Measurements from ENCODE around the gene RABGGTB. TPM values are rescaled to one million over a fixed set of nuclear protein-coding genes. Genes with fewer than 3 reads are reported as not detected.

RABGGTB gene
- total RNA-seq, 1 donor from 2014 or later, result 111 TPM

DNA sequence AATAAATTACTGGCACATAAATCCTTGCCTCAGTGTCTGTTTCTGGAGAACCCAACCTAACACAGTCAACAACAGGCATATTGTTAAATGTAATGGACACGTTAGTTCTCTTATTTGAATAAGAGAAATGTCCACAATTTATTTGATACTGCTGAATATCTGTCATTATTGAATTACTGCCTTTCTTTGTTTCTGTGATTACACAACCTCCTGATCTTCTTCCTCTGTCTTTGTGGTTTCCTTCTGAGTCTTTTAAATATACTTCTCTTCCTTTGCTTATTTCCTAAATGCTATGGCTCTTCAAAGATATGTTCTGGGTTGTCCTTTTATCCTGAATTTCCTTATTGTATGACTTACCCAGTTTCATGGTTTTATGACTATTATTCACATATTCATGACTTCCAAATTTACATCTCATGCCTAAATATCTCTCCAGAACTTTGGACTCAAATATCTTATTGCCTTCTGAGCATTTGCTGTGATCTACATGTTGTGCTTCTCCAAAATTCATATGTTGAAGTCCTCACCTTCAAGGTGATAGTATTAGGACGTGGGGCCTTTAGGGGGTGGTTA is 50.6 kb downstream of the RABGGTB start:
- no peak for DNase-seq (ENCODE audit: low read depth, low spot score)
- peaks cover 5% of the 10 kb centered on the region for H3K36me3 Mint-ChIP-seq (ENCODE audit: low read depth)
- peaks cover 11% of the 10 kb centered on the region for H3K9me3 Mint-ChIP-seq
- H3K27me3 Mint-ChIP-seq (ENCODE audit: low read depth), result no peaks in the 10 kb centered on the region
- H3K4me3 Mint-ChIP-seq, result no peak overlapping the region
- peaks cover 3% of the 10 kb centered on the region for H3K4me1 Mint-ChIP-seq
- no peak overlapping the region for H3K27ac Mint-ChIP-seq (ENCODE audit: unreplicated experiment)
- TF ChIP-seq, protein P1, sequence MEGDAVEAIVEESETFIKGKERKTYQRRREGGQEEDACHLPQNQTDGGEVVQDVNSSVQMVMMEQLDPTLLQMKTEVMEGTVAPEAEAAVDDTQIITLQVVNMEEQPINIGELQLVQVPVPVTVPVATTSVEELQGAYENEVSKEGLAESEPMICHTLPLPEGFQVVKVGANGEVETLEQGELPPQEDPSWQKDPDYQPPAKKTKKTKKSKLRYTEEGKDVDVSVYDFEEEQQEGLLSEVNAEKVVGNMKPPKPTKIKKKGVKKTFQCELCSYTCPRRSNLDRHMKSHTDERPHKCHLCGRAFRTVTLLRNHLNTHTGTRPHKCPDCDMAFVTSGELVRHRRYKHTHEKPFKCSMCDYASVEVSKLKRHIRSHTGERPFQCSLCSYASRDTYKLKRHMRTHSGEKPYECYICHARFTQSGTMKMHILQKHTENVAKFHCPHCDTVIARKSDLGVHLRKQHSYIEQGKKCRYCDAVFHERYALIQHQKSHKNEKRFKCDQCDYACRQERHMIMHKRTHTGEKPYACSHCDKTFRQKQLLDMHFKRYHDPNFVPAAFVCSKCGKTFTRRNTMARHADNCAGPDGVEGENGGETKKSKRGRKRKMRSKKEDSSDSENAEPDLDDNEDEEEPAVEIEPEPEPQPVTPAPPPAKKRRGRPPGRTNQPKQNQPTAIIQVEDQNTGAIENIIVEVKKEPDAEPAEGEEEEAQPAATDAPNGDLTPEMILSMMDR (conservative IDR thresholded peaks at IDR 0.05), result no peak

- H3K27me3 Mint-ChIP-seq (ENCODE audit: low read depth), result no peaks in the 10 kb centered on the region
- no peak overlapping the region for H3K27ac Mint-ChIP-seq (ENCODE audit: unreplicated experiment)
- H3K9me3 Mint-ChIP-seq, result peaks cover 6% of the 10 kb centered on the region
- no peak overlapping the region for H3K4me3 Mint-ChIP-seq
- TF ChIP-seq, protein P1 (conservative IDR thresholded peaks at IDR 0.05), result no peak
- DNase-seq (ENCODE audit: low read depth, low spot score), result no peak
- H3K36me3 Mint-ChIP-seq (ENCODE audit: low read depth), result peaks cover 3% of the 10 kb centered on the region
- peaks cover 7% of the 10 kb centered on the region for H3K4me1 Mint-ChIP-seq
These were observed 52.0 kb downstream of the RABGGTB start for GRCh38 chr1:75838079-75838478.

DNA sequence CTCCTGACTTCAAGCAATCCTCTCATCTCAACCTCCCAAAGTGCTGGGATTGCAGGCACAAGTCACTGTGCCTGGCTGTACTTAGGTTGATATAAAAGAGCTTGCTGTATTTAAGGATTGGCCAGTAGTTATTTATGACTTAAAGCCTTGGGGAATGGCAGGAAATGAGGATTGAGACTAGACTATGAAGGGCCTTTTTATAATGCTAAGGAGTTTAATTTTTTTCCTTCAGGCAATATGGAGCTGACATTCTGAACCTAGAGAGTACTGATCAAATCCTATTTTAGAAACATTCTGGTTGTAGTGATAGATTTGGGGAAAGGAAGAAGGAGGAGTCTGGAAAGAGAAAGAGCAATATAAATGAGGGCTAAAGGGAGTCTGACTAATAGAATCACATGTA is 55.4 kb downstream of the RABGGTB start:
- no peak for DNase-seq (ENCODE audit: low read depth, low spot score)
- Mint-ChIP-seq H3K4me1 (peaks cover 7% of the 10 kb centered on the region), H3K4me3 (no peak overlapping the region), H3K27me3 (ENCODE audit: low read depth) (no peaks in the 10 kb centered on the region), H3K36me3 (ENCODE audit: low read depth) (no peaks in the 10 kb centered on the region), H3K27ac (ENCODE audit: unreplicated experiment) (no peak overlapping the region), H3K9me3 (peaks cover 3% of the 10 kb centered on the region)
- TF ChIP-seq, protein P1 (conservative IDR thresholded peaks at IDR 0.05), result no peak

Other genes with a start within 250 kb of the RABGGTB start
- gene SLC44A5, start 175.1 kb upstream of the RABGGTB start, total RNA-seq, result 9.7 and 10.0 TPM in 2 replicates
- 55.6 and 59.5 TPM in 2 replicates for gene ACADM, start 61.5 kb upstream of the RABGGTB start, total RNA-seq
- 0.34 and 0.56 TPM in 2 replicates for gene MSH4, start 10.6 kb downstream of the RABGGTB start, total RNA-seq
- not detected in 2 replicates for gene ASB17, start 146.1 kb downstream of the RABGGTB start, total RNA-seq

Measured in neural crest cell (in vitro differentiated cells).